SK-N-SH treated with all-trans-retinoic acid at 6 μM for 48 hours (cell line): ENCODE results near the gene NEGR1.

Source experiments
- ISL1 ChIP-seq: fragments of 250-450 bp; sonication (Bioruptor Pico); IDR thresholded peaks from 2 replicates; pipeline ENCODE4 v2.1.2; 2022; ENCODE audit warnings: mild to moderate bottlenecking, moderate library complexity
- POU6F1 ChIP-seq: fragments of 250-450 bp; sonication (Bioruptor Pico); IDR thresholded peaks from 2 replicates; pipeline ENCODE4 v1.8.0; 2021; ENCODE audit warnings: low read depth, mild to moderate bottlenecking, moderate library complexity, borderline replicate concordance

Gene NEGR1

GRCh38 chr1:71350330-71350729, 932.0 kb downstream of the NEGR1 start (continued):
- TF ChIP-seq POU6F1 (CRISPR knock-in tag): no peak
- TF ChIP-seq ISL1 (CRISPR knock-in tag): no peak
- TF ChIP-seq, all 23 proteins: peak for 0
